ENCODE data around the gene RAB1B. TPM values are rescaled to one million over a fixed set of nuclear protein-coding genes. Genes with fewer than 3 reads are reported as not detected.

The RAB1B gene
- total RNA-seq, 1 donor from 2014 or later: 120 TPM

DNA sequence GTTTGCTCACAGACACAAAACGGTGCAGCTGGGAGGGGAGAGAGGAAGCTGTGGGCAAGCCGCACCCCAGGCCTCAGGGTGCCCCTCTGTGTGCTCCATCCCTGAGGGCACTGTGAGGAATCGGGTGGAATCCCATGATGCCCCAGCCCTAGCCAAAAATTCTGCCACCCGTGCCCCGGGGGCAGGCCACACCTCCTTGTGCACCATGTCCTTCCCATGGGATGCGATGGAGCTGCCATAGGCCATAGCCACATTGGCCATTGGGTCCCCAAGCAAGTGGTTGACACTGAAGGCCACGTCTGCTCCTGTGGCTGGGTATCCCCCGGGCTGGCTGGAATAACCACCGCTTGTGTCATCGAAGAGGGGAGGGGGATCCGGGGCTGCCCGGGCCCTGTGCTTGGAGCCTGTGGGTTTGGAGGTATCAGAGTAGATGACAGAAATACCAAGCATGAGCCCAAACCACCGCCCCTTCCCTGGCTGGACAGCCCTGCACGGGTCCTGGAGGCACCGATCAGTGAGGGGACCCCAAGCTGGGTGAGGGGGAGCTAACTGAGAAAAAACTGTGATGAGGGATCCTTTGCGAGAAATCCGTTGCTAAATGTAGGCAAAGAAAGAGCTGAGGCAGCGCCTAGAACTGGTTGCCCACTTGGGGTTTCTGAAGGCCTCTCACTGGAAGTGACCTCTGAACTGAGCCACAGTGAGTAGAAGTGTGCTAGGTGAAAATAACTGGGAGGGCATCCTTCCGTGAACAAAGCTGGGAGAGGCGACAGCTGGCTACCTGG is 19.6 kb downstream of the RAB1B start:
- DNase-seq (ENCODE audit: low read depth) (no peak), FAIRE-seq (no peak)
- Mint-ChIP-seq H3K4me3 (ENCODE audit: unreplicated experiment) (peak overlapping the region; percentile 90), H3K27me3 (ENCODE audit: low read depth, unreplicated experiment) (peaks cover 16% of the 10 kb centered on the region), H3K9me3 (ENCODE audit: unreplicated experiment) (no peaks in the 10 kb centered on the region), H3K36me3 (ENCODE audit: low read depth, unreplicated experiment) (peaks cover 6% of the 10 kb centered on the region), H3K27ac (ENCODE audit: unreplicated experiment) (peak overlapping the region; percentile 94), H3K4me1 (ENCODE audit: low read depth, unreplicated experiment) (peaks cover 16% of the 10 kb centered on the region)
- TF ChIP-seq CTCF (IDR thresholded peaks at IDR 0.05; ENCODE audit: insufficient read depth, low read depth, low read length) (no peak), EZH2 (IDR thresholded peaks at IDR 0.05; ENCODE audit: insufficient read depth, low read length) (no peak)
- Histone ChIP-seq H3K9me3 (ENCODE audit: insufficient read depth, low read depth, low read length) (no peaks in the 10 kb centered on the region), H3K9ac (ENCODE audit: low read length) (peak overlapping the region; percentile 94), H3K4me2 (ENCODE audit: low read length) (peak overlapping the region; percentile 98), H3K79me2 (ENCODE audit: insufficient read depth, low read length) (peaks cover 42% of the 10 kb centered on the region), H3K4me3 (ENCODE audit: insufficient read depth, low read depth, low read length) (peak overlapping the region; percentile 89), H4K20me1 (ENCODE audit: insufficient read depth, low read length) (peaks cover 38% of the 10 kb centered on the region), H3K4me1 (ENCODE audit: insufficient read depth, low read length) (peaks cover 22% of the 10 kb centered on the region), H2AFZ (ENCODE audit: low read depth, low read length) (no peak overlapping the region), H3K27ac (ENCODE audit: low read depth, low read length) (peak overlapping the region; percentile 97), H3K36me3 (ENCODE audit: insufficient read depth, low read length) (peaks cover 7% of the 10 kb centered on the region), H3K27me3 (ENCODE audit: insufficient read depth, low read length) (peaks cover 16% of the 10 kb centered on the region)

GRCh38 chr11:66288671-66289547 is 20.5 kb downstream of the RAB1B start, which contains the start of gene YIF1A:
YIF1A (minus strand) TSS chr11:66289143; CDS start chr11:66288985, 158 bp downstream.
- Mint-ChIP-seq H3K27me3 (ENCODE audit: low read depth, unreplicated experiment) (peaks cover 22% of the 10 kb centered on the region), H3K36me3 (ENCODE audit: low read depth, unreplicated experiment) (peaks cover 6% of the 10 kb centered on the region), H3K4me1 (ENCODE audit: low read depth, unreplicated experiment) (peaks cover 16% of the 10 kb centered on the region), H3K27ac (ENCODE audit: unreplicated experiment) (peak within 1 kb of the TSS; percentile 97), H3K4me3 (ENCODE audit: unreplicated experiment) (peak within 1 kb of the TSS; percentile 90), H3K9me3 (ENCODE audit: unreplicated experiment) (no peaks in the 10 kb centered on the region)
- Histone ChIP-seq H3K9ac (ENCODE audit: low read length) (peak within 1 kb of the TSS; percentile 94), H3K4me2 (ENCODE audit: low read length) (peak within 1 kb of the TSS; percentile 98), H3K4me3 (ENCODE audit: insufficient read depth, low read depth, low read length) (peak within 1 kb of the TSS; percentile 89), H3K79me2 (ENCODE audit: insufficient read depth, low read length) (peaks cover 42% of the 10 kb centered on the region), H2AFZ (ENCODE audit: low read depth, low read length) (peak within 1 kb of the TSS; percentile 69), H3K27ac (ENCODE audit: low read depth, low read length) (peak within 1 kb of the TSS; percentile 97), H4K20me1 (ENCODE audit: insufficient read depth, low read length) (peaks cover 32% of the 10 kb centered on the region), H3K9me3 (ENCODE audit: insufficient read depth, low read depth, low read length) (no peaks in the 10 kb centered on the region), H3K4me1 (ENCODE audit: insufficient read depth, low read length) (peaks cover 22% of the 10 kb centered on the region), H3K36me3 (ENCODE audit: insufficient read depth, low read length) (peaks cover 7% of the 10 kb centered on the region), H3K27me3 (ENCODE audit: insufficient read depth, low read length) (peaks cover 21% of the 10 kb centered on the region)
- DNase-seq (ENCODE audit: low read depth) (peak; percentile 99), FAIRE-seq (peak; percentile 96)
- TF ChIP-seq EZH2 (IDR thresholded peaks at IDR 0.05; ENCODE audit: insufficient read depth, low read length): no peak
- TF ChIP-seq CTCF (IDR thresholded peaks at IDR 0.05; ENCODE audit: insufficient read depth, low read depth, low read length): no peak

Measured in astrocyte (in vitro differentiated cells and primary cell).